WTC11 (cell line): Measurements from ENCODE around the gene BARX2. TPM values are rescaled to one million over a fixed set of nuclear protein-coding genes. Genes with fewer than 3 reads are reported as not detected.

Experiments used
- ATAC-seq: fragments of 200-7000 bp; cut with Tn5 transposase; 2 replicates; pipeline ENCODE4 v1.10.0; 2021; ENCODE audit warnings: mild to moderate bottlenecking, moderate library complexity
- CTCF ChIA-PET: fragments of 300-600 bp; sonication (Branson Sonifier 250); formaldehyde crosslinking; loops from one replicate; lab custom pipeline; 2021; ENCODE audit warnings: antibody characterized with exemption; lab: Charles Lee
- POLR2A ChIA-PET: fragments of 350-600 bp; sonication (Branson Sonifier 250); formaldehyde crosslinking; loops from one replicate; lab custom pipeline; 2021; ENCODE audit warnings: antibody characterized with exemption; lab: Charles Lee
- DNase-seq: peaks from one replicate; pipeline ENCODE4 v3.0.0; 2021; ENCODE audit warnings: low spot score
- H3K27ac Mint-ChIP-seq: 2 replicates; pipeline ENCODE4 v1.8.0; 2021; ENCODE audit warnings: mixed read lengths
- H3K27me3 Mint-ChIP-seq: 2 replicates; pipeline ENCODE4 v1.8.0; 2021; ENCODE audit warnings: low read depth, mild to moderate bottlenecking, moderate library complexity, mixed read lengths
- H3K36me3 Mint-ChIP-seq: 2 replicates; pipeline ENCODE4 v1.8.0; 2021; ENCODE audit warnings: mixed read lengths
- H3K4me1 Mint-ChIP-seq: 2 replicates; pipeline ENCODE4 v1.8.0; 2022; ENCODE audit warnings: mixed read lengths
- H3K4me3 Mint-ChIP-seq: 2 replicates; pipeline ENCODE4 v1.8.0; 2021; ENCODE audit warnings: mild to moderate bottlenecking, moderate library complexity, mixed read lengths
- H3K9me3 Mint-ChIP-seq: 2 replicates; pipeline ENCODE4 v1.8.0; 2021; ENCODE audit warnings: mixed read lengths
- AFF4 ChIP-seq: sonication (generic); formaldehyde crosslinking; IDR thresholded peaks from 2 replicates; pipeline ENCODE4 v1.8.1; 2023; ENCODE audit warnings: mild to moderate bottlenecking, missing genetic modification reagents, borderline replicate concordance
- ARID4B ChIP-seq: sonication (generic); formaldehyde crosslinking; IDR thresholded peaks from 2 replicates; pipeline ENCODE4 v1.8.0; 2023; ENCODE audit warnings: missing genetic modification reagents, mild to moderate bottlenecking, borderline replicate concordance
- ATF6 ChIP-seq: sonication (generic); formaldehyde crosslinking; IDR thresholded peaks from 2 replicates; pipeline ENCODE4 v1.8.1; 2023; ENCODE audit warnings: mild to moderate bottlenecking, missing genetic modification reagents
- CBFB ChIP-seq: sonication (generic); formaldehyde crosslinking; IDR thresholded peaks from 2 replicates; pipeline ENCODE4 v1.8.1; 2022; ENCODE audit warnings: mild to moderate bottlenecking, low read depth, missing genetic modification reagents
- CREM ChIP-seq: sonication (generic); formaldehyde crosslinking; IDR thresholded peaks from 2 replicates; pipeline ENCODE4 v1.8.1; 2022; ENCODE audit warnings: mild to moderate bottlenecking, missing genetic modification reagents, moderate library complexity
- FOXP4 ChIP-seq: sonication (generic); formaldehyde crosslinking; IDR thresholded peaks from 2 replicates; pipeline ENCODE4 v1.8.0; 2022; ENCODE audit warnings: mild to moderate bottlenecking, missing genetic modification reagents
- HMGXB4 ChIP-seq: sonication (generic); formaldehyde crosslinking; IDR thresholded peaks from 2 replicates; pipeline ENCODE4 v1.8.1; 2023; ENCODE audit warnings: mild to moderate bottlenecking, moderate library complexity, missing genetic modification reagents
- OVOL2 ChIP-seq: fragments of 250-450 bp; sonication (Bioruptor Pico); IDR thresholded peaks from 2 replicates; pipeline ENCODE4 v1.9.0; 2021; ENCODE audit warnings: mild to moderate bottlenecking, borderline replicate concordance
- TEAD1 ChIP-seq: sonication (generic); formaldehyde crosslinking; IDR thresholded peaks from 2 replicates; pipeline ENCODE4 v1.8.0; 2022; ENCODE audit warnings: mild to moderate bottlenecking, missing genetic modification reagents
- ZNF219 ChIP-seq: sonication (generic); formaldehyde crosslinking; IDR thresholded peaks from 2 replicates; pipeline ENCODE4 v1.8.0; 2023; ENCODE audit warnings: missing genetic modification reagents, mild to moderate bottlenecking, borderline replicate concordance
- ZNF532 ChIP-seq: fragments of 250-450 bp; sonication (Bioruptor Pico); IDR thresholded peaks from 2 replicates; pipeline ENCODE4 v1.9.0; 2021; ENCODE audit warnings: mild to moderate bottlenecking, borderline replicate concordance
- ZSCAN18 ChIP-seq: fragments of 250-450 bp; sonication (Bioruptor Pico); IDR thresholded peaks from 2 replicates; pipeline ENCODE4 v2.1.2; 2022; ENCODE audit warnings: mild to moderate bottlenecking, moderate library complexity
- total RNA-seq: library from RNA; stranded (reverse); gene quantifications from 3 replicates; pipeline ENCODE4 v1.2.3, GENCODE V29; 2021

Gene BARX2
- total RNA-seq, 1 experiment from 2014 or later = not detected

- TF ChIP-seq ARID4B (CRISPR knock-in tag) (no peak), CREM (CRISPR knock-in tag) (no peak), FOXP4 (CRISPR knock-in tag) (no peak)
Measured at GRCh38 chr11:129455756-129456655, 80.4 kb downstream of the BARX2 start (continued).

GRCh38 chr11:129457321-129457720 is 81.7 kb downstream of the BARX2 start:
- H3K4me1 Mint-ChIP-seq = peaks cover 42% of the 10 kb centered on the region
- no peak overlapping the region for H3K4me3 Mint-ChIP-seq
- ChIA-PET POLR2A (no interaction called here), CTCF (interaction anchor here (2.3 kb wide), 1 partner anchor 238 kb away, joined by 9 read pairs; no protein-coding TSS in a partner anchor)
- peaks cover 6% of the 10 kb centered on the region for H3K9me3 Mint-ChIP-seq
- no peaks in the 10 kb centered on the region for H3K36me3 Mint-ChIP-seq
- DNase-seq (no peak), ATAC-seq (peak; percentile 18; the same call in 1 of the 2 replicates)
- no peak overlapping the region for H3K27ac Mint-ChIP-seq
- H3K27me3 Mint-ChIP-seq = peaks cover 8% of the 10 kb centered on the region; the same call in 1 of the 2 replicates
- no peak for TF ChIP-seq AFF4
- TF ChIP-seq ZSCAN18 (CRISPR knock-in tag) = no peak
- TF ChIP-seq ZNF532 (CRISPR knock-in tag) = no peak
- no peak for TF ChIP-seq OVOL2 (CRISPR knock-in tag)
- TF ChIP-seq HMGXB4 (CRISPR knock-in tag) = no peak
- TF ChIP-seq ATF6 (CRISPR knock-in tag) = no peak
- no peak for TF ChIP-seq ZNF219 (CRISPR knock-in tag)
- TF ChIP-seq TEAD1 (CRISPR knock-in tag) = no peak
- TF ChIP-seq CBFB (CRISPR knock-in tag) = no peak
